MM.1S (cell line): Measurements from ENCODE around the gene SLC38A11.

Experiments
- EZH2 ChIP-seq: fragments of 300-600 bp; sonication (generic); optimal IDR thresholded peaks from 2 replicates; pipeline ENCODE3; 2017; ENCODE audit warnings: low read depth, mild to moderate bottlenecking, antibody characterized with exemption, low read length, mixed read lengths
- EZH2phosphoT487 ChIP-seq: fragments of 300-600 bp; sonication (generic); IDR thresholded peaks from 2 replicates; pipeline ENCODE4 v1.6.1; 2018; ENCODE audit warnings: antibody characterized with exemption, low read length
- TF ChIP-seq, protein P1 (sequence below): fragments of 300-600 bp; sonication (generic); IDR thresholded peaks from 2 replicates; pipeline ENCODE4 v1.5.1; 2016; ENCODE audit warnings: antibody characterized with exemption, low read length, mixed read lengths

DNA sequence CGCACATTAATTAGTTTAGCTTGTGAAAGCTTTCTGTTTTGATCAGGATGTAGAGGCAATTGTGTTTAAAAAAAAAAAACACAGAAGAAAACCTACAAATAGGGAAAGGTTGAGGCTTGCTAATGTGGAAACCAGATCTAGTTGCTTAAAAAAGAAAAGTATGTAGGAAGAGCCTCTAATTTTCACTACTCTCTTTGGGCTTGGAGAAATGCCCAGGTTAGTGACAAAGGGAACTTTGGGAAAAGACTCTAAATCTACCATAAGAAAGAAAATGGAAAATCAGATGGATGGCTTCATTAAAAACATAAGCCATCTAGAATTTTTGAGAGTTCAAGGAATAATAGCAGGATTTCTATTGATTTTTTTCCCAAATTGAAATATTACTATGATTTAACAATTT lies 47.3 kb upstream of the SLC38A11 start:
- TF ChIP-seq, protein P1, sequence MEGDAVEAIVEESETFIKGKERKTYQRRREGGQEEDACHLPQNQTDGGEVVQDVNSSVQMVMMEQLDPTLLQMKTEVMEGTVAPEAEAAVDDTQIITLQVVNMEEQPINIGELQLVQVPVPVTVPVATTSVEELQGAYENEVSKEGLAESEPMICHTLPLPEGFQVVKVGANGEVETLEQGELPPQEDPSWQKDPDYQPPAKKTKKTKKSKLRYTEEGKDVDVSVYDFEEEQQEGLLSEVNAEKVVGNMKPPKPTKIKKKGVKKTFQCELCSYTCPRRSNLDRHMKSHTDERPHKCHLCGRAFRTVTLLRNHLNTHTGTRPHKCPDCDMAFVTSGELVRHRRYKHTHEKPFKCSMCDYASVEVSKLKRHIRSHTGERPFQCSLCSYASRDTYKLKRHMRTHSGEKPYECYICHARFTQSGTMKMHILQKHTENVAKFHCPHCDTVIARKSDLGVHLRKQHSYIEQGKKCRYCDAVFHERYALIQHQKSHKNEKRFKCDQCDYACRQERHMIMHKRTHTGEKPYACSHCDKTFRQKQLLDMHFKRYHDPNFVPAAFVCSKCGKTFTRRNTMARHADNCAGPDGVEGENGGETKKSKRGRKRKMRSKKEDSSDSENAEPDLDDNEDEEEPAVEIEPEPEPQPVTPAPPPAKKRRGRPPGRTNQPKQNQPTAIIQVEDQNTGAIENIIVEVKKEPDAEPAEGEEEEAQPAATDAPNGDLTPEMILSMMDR, result no peak
- TF ChIP-seq EZH2phosphoT487 (no peak), EZH2 (no peak)
